ENCODE measurements around the gene ASB15. TPM values are rescaled to one million over a fixed set of nuclear protein-coding genes. Genes with fewer than 3 reads are reported as not detected.

Gene ASB15
- total RNA-seq, 1 donor from 2014 or later: not detected

Other genes starting within 250 kb of the ASB15 start
- gene IQUB, start 67.2 kb upstream of the ASB15 start, total RNA-seq: 2.0 TPM
- 125 TPM for gene NDUFA5, start 44.0 kb upstream of the ASB15 start, total RNA-seq
- gene LMOD2, start 54.0 kb downstream of the ASB15 start, total RNA-seq: not detected
- gene WASL, start 147.2 kb downstream of the ASB15 start, total RNA-seq: 19.2 TPM
- not detected for gene HYAL4, start 243.3 kb downstream of the ASB15 start, total RNA-seq